GM12892 (cell line): Measurements from ENCODE around the gene OXNAD1.

Experiments used
- POLR2A ChIP-seq: IDR thresholded peaks from 2 replicates; pipeline ENCODE4 v1.6.1; 2011; ENCODE audit warnings: low read depth, low read length, control low read depth
- POLR2AphosphoS5 ChIP-seq: IDR thresholded peaks from 2 replicates; pipeline ENCODE4 v1.6.1; 2011; ENCODE audit warnings: low read depth, low read length, control low read depth
- TAF1 ChIP-seq: IDR thresholded peaks from 2 replicates; pipeline ENCODE4 v1.6.1; 2011; ENCODE audit warnings: low read depth, mild to moderate bottlenecking, control low read depth, low read length, borderline replicate concordance

DNA sequence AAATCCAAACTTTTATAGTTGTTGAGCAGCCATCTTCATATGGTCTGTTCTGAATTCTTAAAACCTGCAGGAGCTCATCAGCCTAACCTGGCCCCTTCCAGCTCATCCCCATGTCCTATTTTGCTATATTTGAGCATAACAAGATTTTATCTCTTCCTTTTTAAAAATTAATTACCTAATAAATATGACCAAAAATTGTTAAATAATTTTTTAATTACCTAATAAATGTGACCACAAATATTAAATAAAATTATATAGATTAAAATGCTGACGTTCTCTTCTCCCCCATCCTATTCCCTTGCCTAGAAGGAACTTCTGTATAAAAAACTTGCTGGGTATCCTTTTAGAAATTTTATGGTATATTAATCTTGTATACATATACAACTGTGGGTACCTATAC, 43.7 kb downstream of the OXNAD1 start:
- TF ChIP-seq POLR2AphosphoS5 = 0 out of 2 replicates have a peak, but pooled peaks have one; percentile 9
- TF ChIP-seq TAF1 = no peak
- no peak for TF ChIP-seq POLR2A
